Body of pancreas (tissue), 4 donors: ENCODE data around the gene TRPC4. TPM values are rescaled to one million over a fixed set of nuclear protein-coding genes. Genes with fewer than 3 reads are reported as not detected.
"Not testable (repeated sequence)": the region's sequence is repeated elsewhere in the genome, so short reads cannot be mapped to it uniquely, and the experiment has no call there.

Source experiments
- ATAC-seq: fragments of 150-250 bp; one replicate; pipeline ENCODE4 v1.9.1; 2016
- DNase-seq, 4 donors: peaks; one replicate each; pipeline ENCODE4 v3.0.0-alpha.2; 2019
- H3K27ac ChIP-seq, 4 donors: fragments of 200-600 bp; sonication (generic); 1 replicate in 3 of 4; 2 replicates in 1 of 4; pipeline versions ENCODE4 v1.5.1 to v1.6.1; 2016 to 2019; ENCODE audit warnings: mild to moderate bottlenecking in 1 of 4, mixed read lengths in 1 of 4, moderate library complexity in 1 of 4
- H3K27me3 ChIP-seq, 2 donors: fragments of 200-600 bp; sonication (generic); one replicate each; pipeline ENCODE4 v1.6.0; 2016; ENCODE audit warnings: mild to moderate bottlenecking in 1 of 2
- H3K36me3 ChIP-seq, 2 donors: fragments of 200-600 bp; sonication (generic); replicated peaks in 1 of 2; 2 replicates each; pipeline ENCODE4 v1.5.1; 2016; ENCODE audit warnings: low read depth in 2 of 2; ENCODE audit not compliant: insufficient read depth in 1 of 2
- H3K4me1 ChIP-seq: fragments of 200-600 bp; sonication (generic); one replicate; pipeline ENCODE4 v1.6.0; 2016
- H3K4me3 ChIP-seq, 2 donors: fragments of 200-600 bp; sonication (generic); 1 replicate in 1 of 2; 2 replicates in 1 of 2; pipeline ENCODE4 v1.5.1; 2016 to 2019
- H3K9me3 ChIP-seq, 3 donors: fragments of 200-600 bp; sonication (generic); 1 replicate in 2 of 3; 2 replicates in 1 of 3; pipeline ENCODE4 v1.5.1; 2016
- POLR2A ChIP-seq, 3 donors: fragments of 450-650 bp; IDR thresholded peaks; one replicate each; pipeline ENCODE4 v1.6.1; 2016; ENCODE audit warnings: antibody characterized with exemption in 3 of 3, mild to moderate bottlenecking in 2 of 3
- WGBS, 2 donors: methylation state at CpG; one replicate each; pipeline ENCODE4 v1.1.5; 2017; 5-methylcytosine and 5-hydroxymethylcytosine counted together
- intact Hi-C: fragments of 100-400 bp; cut with DNase I; formaldehyde crosslinking; loops from one replicate; pipeline ENCODE4 v1.15.1; 2023
- small RNA-seq: library from RNA; depleted of rRNA; stranded (forward); fragments of <200 nt; gene quantifications from one replicate; pipeline ENCODE3, GENCODE V24; 2016
- total RNA-seq, 2 donors: library from RNA; depleted of rRNA; stranded (reverse); fragments of >200 nt; gene quantifications; one replicate each; pipeline ENCODE4 v1.1.0, GENCODE V29; 2016
- TF ChIP-seq, protein P1 (sequence below), 7 experiments: fragments of 450-650 bp in 4 of 7; fragments of 200-600 bp in 3 of 7; sonication (generic) in 3 of 7; IDR thresholded peaks; one replicate each; pipeline ENCODE4 v1.5.1; 2016 to 2019; ENCODE audit warnings: antibody characterized with exemption in 7 of 7

TRPC4 gene
- total RNA-seq, 2 donors from 2014 or later: 0.33 to 2.6 TPM

DNA sequence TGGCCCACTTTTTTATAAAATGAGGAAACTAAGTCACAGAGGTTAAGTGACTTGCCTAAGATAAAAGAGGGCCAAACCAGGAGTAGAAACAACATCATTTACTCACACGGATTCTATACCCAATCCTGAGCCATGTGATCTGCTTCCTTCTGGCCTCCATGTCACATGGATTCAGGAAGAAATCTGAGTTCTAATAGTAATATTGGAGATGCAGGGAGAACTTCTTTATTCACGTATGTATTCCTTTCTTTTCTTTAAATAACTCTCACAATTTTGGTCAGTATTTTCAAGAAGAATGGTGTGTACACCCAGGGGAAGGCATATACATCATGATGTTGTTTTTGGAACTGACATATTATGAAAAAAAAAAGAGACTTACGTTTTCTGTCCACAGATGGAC lies 272.8 kb downstream of the TRPC4 start:
- no peaks in the 10 kb centered on the region for H3K36me3 ChIP-seq
- intact Hi-C loops: no loop called here
- WGBS, 2 donors: 41 to 47% methylated on average over 3 of the region's 3 CpGs
- ATAC-seq (no peak), DNase-seq (no peak)
- TF ChIP-seq, protein P1, sequence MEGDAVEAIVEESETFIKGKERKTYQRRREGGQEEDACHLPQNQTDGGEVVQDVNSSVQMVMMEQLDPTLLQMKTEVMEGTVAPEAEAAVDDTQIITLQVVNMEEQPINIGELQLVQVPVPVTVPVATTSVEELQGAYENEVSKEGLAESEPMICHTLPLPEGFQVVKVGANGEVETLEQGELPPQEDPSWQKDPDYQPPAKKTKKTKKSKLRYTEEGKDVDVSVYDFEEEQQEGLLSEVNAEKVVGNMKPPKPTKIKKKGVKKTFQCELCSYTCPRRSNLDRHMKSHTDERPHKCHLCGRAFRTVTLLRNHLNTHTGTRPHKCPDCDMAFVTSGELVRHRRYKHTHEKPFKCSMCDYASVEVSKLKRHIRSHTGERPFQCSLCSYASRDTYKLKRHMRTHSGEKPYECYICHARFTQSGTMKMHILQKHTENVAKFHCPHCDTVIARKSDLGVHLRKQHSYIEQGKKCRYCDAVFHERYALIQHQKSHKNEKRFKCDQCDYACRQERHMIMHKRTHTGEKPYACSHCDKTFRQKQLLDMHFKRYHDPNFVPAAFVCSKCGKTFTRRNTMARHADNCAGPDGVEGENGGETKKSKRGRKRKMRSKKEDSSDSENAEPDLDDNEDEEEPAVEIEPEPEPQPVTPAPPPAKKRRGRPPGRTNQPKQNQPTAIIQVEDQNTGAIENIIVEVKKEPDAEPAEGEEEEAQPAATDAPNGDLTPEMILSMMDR (IDR thresholded peaks at IDR 0.05): no peak
- no peak for TF ChIP-seq POLR2A (IDR thresholded peaks at IDR 0.05)
- H3K27me3 ChIP-seq: no peaks in the 10 kb centered on the region
- H3K27ac ChIP-seq: no peak overlapping the region
- H3K9me3 ChIP-seq: no peaks in the 10 kb centered on the region
- no peak overlapping the region for H3K4me3 ChIP-seq
- H3K4me1 ChIP-seq: no peaks in the 10 kb centered on the region

DNA sequence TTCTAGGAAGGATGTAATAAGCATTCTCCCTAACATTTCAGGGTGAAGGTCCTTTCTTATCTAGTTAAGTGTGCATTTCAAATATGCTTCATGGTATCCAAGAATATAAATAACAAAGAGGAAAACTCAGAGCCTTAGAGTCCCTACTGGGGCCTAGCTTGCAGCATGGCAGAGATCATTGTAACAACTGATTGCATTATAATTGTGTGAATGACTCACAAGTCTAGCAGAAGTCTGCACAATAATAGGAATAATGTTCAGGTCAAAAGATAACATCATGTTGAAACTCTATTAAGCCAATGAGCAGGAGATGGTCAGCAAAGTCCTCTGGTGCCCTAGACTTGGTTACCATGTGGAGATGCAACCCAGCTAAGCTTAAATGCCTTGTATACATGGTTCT lies 274.4 kb downstream of the TRPC4 start:
- H3K4me3 ChIP-seq: no peak overlapping the region
- no peak for DNase-seq

DNA sequence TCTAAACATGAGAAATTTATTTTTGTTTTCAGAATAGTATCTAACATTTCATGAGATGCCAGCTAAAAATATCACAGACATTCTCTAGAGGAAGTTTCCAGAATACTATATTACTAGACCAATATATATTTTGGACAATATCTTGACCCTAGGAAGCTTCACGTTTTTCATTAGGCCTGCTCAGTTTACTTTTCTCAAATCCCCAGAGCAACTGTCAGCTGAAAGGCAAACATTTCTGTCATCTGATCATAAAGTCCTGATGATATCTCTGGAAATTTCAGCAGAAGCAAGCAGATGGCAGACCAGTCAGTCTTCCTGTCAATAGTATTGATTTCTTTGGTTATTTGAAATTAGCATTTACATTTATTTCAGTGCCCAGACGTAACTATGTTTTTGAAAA lies 275.0 kb downstream of the TRPC4 start:
- H3K27ac ChIP-seq: no peak overlapping the region
- 42 to 45% methylated on average over 2 of the region's 2 CpGs for WGBS, 2 donors
- H3K27me3 ChIP-seq: no peaks in the 10 kb centered on the region
- no peaks in the 10 kb centered on the region for H3K36me3 ChIP-seq
- intact Hi-C loops: no loop called here
- DNase-seq (no peak), ATAC-seq (no peak)
- TF ChIP-seq POLR2A (IDR thresholded peaks at IDR 0.05): no peak
- TF ChIP-seq, protein P1 (IDR thresholded peaks at IDR 0.05): no peak
- no peaks in the 10 kb centered on the region for H3K4me1 ChIP-seq
- no peak overlapping the region for H3K4me3 ChIP-seq
- no peaks in the 10 kb centered on the region for H3K9me3 ChIP-seq

More for the DNA sequence above, 274.4 kb downstream of the TRPC4 start:
- no peaks in the 10 kb centered on the region for H3K36me3 ChIP-seq
- no peaks in the 10 kb centered on the region for H3K9me3 ChIP-seq
- no peak for ATAC-seq
- no peaks in the 10 kb centered on the region for H3K4me1 ChIP-seq
- intact Hi-C loops: no loop called here
- TF ChIP-seq, protein P1 (IDR thresholded peaks at IDR 0.05): no peak
- no peak for TF ChIP-seq POLR2A (IDR thresholded peaks at IDR 0.05)
- no peak overlapping the region for H3K27ac ChIP-seq
- no peaks in the 10 kb centered on the region for H3K27me3 ChIP-seq

DNA sequence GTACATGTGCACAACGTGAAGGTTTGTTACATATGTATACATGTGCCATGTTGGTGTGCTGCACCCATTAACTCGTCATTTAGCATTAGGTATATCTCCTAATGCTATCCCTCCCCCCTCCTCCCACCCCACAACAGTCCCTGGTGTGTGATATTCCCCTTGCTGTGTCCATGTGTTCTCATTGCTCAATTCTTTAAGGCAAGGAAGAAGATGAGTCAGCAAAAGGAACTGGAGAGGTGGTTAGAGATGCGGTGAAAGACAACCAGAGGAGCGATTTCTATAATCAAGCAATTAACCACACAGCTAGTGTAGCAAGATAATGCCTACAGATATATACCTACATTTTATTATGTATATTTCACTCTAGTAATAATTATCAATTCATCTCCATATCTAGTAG lies 280.2 kb downstream of the TRPC4 start:
- H3K27me3 ChIP-seq, ATAC-seq, H3K9me3 ChIP-seq, H3K36me3 ChIP-seq, H3K4me3 ChIP-seq, H3K4me1 ChIP-seq, H3K27ac ChIP-seq, intact Hi-C loops, DNase-seq: not testable (repeated sequence)
- 66 to 73% methylated on average over 4 of the region's 4 CpGs for WGBS, 2 donors

DNA sequence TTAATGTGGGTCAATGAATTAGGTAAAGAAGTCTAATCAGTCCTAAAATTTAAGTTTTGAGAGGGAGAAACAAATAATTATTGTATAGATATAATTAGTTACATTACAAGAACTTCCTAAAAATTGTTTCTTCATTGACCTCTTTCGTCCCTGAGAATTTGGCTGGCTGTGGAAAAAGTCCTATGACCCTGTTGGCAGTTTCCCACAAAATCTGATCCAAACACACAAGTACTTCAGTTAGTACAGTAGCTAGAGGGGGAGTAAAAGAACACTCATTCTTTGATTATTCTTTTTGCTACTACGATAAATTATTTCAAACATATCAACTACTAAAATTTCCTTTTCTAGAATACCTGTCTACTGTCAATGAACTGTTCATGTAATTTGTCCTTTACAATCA lies 282.3 kb downstream of the TRPC4 start:
- no peaks in the 10 kb centered on the region for H3K36me3 ChIP-seq
- intact Hi-C loops: no loop called here
- 48 to 55% methylated on average over 2 of the region's 2 CpGs for WGBS, 2 donors
- TF ChIP-seq, protein P1 (IDR thresholded peaks at IDR 0.05): no peak
- no peak for TF ChIP-seq POLR2A (IDR thresholded peaks at IDR 0.05)
- H3K9me3 ChIP-seq: no peaks in the 10 kb centered on the region
- no peaks in the 10 kb centered on the region for H3K4me1 ChIP-seq
- no peak overlapping the region for H3K4me3 ChIP-seq
- no peak for ATAC-seq
- H3K27ac ChIP-seq: no peak overlapping the region
- H3K27me3 ChIP-seq: no peaks in the 10 kb centered on the region
- DNase-seq: no peak

Small RNAs within 50 kb of the gene (small RNA-seq; reads per million reads assigned to genes)
- gene RNA5SP26: not detected
